WTC11 (cell line): Measurements from ENCODE around the gene PLA2G12B.

ENCODE experiments used
- CTCF ChIP-seq: fragments of 200-600 bp; IDR thresholded peaks from 2 replicates; pipeline ENCODE4 v1.8.0; 2022; ENCODE audit warnings: antibody characterized with exemption
- TF ChIP-seq, protein P1 (sequence below): sonication (generic); formaldehyde crosslinking; IDR thresholded peaks from 2 replicates; pipeline ENCODE4 v1.8.1; 2022; ENCODE audit warnings: low read depth, missing genetic modification reagents, borderline replicate concordance

GRCh38 chr10:72893136-72893798, 61.3 kb downstream of the PLA2G12B start, which contains the start of gene OIT3:
- TF ChIP-seq CTCF: no peak
- TF ChIP-seq, protein P1, sequence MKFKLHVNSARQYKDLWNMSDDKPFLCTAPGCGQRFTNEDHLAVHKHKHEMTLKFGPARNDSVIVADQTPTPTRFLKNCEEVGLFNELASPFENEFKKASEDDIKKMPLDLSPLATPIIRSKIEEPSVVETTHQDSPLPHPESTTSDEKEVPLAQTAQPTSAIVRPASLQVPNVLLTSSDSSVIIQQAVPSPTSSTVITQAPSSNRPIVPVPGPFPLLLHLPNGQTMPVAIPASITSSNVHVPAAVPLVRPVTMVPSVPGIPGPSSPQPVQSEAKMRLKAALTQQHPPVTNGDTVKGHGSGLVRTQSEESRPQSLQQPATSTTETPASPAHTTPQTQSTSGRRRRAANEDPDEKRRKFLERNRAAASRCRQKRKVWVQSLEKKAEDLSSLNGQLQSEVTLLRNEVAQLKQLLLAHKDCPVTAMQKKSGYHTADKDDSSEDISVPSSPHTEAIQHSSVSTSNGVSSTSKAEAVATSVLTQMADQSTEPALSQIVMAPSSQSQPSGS (CRISPR knock-in tag): no peak
